ENCODE measurements around the gene RPP40.
"Not testable (repeated sequence)": the region's sequence is repeated elsewhere in the genome, so short reads cannot be mapped to it uniquely, and the experiment has no call there.

The RPP40 gene

GRCh38 chr6:5025911-5026819 lies 22.3 kb upstream of the RPP40 start:
- DNase-seq = peak; percentile 80
- in situ Hi-C loops (cut with MboI; ENCODE audit: low pct_unique_long_range_greater_than_20kb, low sequenced_read_pairs) = no loop called here

GRCh38 chr6:5023923-5024322 lies 20.1 kb upstream of the RPP40 start:
- DNase-seq = no peak
- in situ Hi-C loops (cut with MboI; ENCODE audit: low pct_unique_long_range_greater_than_20kb, low sequenced_read_pairs) = no loop called here

GRCh38 chr6:5020142-5020541 lies 16.3 kb upstream of the RPP40 start:
- in situ Hi-C loops (cut with MboI; ENCODE audit: low pct_unique_long_range_greater_than_20kb, low sequenced_read_pairs) = no loop called here

GRCh38 chr6:5014072-5014561 lies 10.3 kb upstream of the RPP40 start:
- in situ Hi-C loops (cut with MboI; ENCODE audit: low pct_unique_long_range_greater_than_20kb, low sequenced_read_pairs) = no loop called here
- no peak for DNase-seq

More at GRCh38 chr6:5020142-5020541, 16.3 kb upstream of the RPP40 start:
- DNase-seq = no peak

GRCh38 chr6:5012519-5012918 lies 8.7 kb upstream of the RPP40 start:
- in situ Hi-C loops (cut with MboI; ENCODE audit: low pct_unique_long_range_greater_than_20kb, low sequenced_read_pairs) = no loop called here
- peak; percentile 28 for DNase-seq

GRCh38 chr6:5011346-5011745 lies 7.5 kb upstream of the RPP40 start:
- in situ Hi-C loops (cut with MboI; ENCODE audit: low pct_unique_long_range_greater_than_20kb, low sequenced_read_pairs) = no loop called here
- DNase-seq = no peak

GRCh38 chr6:5007531-5007930 lies 3.7 kb upstream of the RPP40 start:
- in situ Hi-C loops (cut with MboI; ENCODE audit: low pct_unique_long_range_greater_than_20kb, low sequenced_read_pairs) = no loop called here
- DNase-seq = no peak

- in situ Hi-C loops (cut with MboI; ENCODE audit: low pct_unique_long_range_greater_than_20kb, low sequenced_read_pairs) = no loop called here
- no peak for DNase-seq
Observed at GRCh38 chr6:5006222-5006621, 2.4 kb upstream of the RPP40 start.

GRCh38 chr6:5005038-5005433 lies 1.2 kb upstream of the RPP40 start:
- DNase-seq; in situ Hi-C loops (cut with MboI; ENCODE audit: low pct_unique_long_range_greater_than_20kb, low sequenced_read_pairs): not testable (repeated sequence)

- DNase-seq = no peak
- in situ Hi-C loops (cut with MboI; ENCODE audit: low pct_unique_long_range_greater_than_20kb, low sequenced_read_pairs) = no loop called here
Observed at GRCh38 chr6:5004373-5005037, 668 bp upstream of the RPP40 start.

GRCh38 chr6:4999586-4999985 lies 4.3 kb downstream of the RPP40 start:
- in situ Hi-C loops (cut with MboI; ENCODE audit: low pct_unique_long_range_greater_than_20kb, low sequenced_read_pairs) = no loop called here
- no peak for DNase-seq

GRCh38 chr6:4997862-4998261 lies 6.0 kb downstream of the RPP40 start:
- in situ Hi-C loops (cut with MboI; ENCODE audit: low pct_unique_long_range_greater_than_20kb, low sequenced_read_pairs) = no loop called here
- DNase-seq = no peak

GRCh38 chr6:4994741-4995140 lies 9.1 kb downstream of the RPP40 start:
- in situ Hi-C loops (cut with MboI; ENCODE audit: low pct_unique_long_range_greater_than_20kb, low sequenced_read_pairs) = no loop called here
- DNase-seq = no peak

- in situ Hi-C loops (cut with MboI; ENCODE audit: low pct_unique_long_range_greater_than_20kb, low sequenced_read_pairs) = no loop called here
Observed at GRCh38 chr6:4987432-4987831, 16.4 kb downstream of the RPP40 start.

GRCh38 chr6:4986999-4987398 lies 16.8 kb downstream of the RPP40 start:
- in situ Hi-C loops (cut with MboI; ENCODE audit: low pct_unique_long_range_greater_than_20kb, low sequenced_read_pairs) = no loop called here

More at GRCh38 chr6:4987432-4987831, 16.4 kb downstream of the RPP40 start:
- DNase-seq = no peak

GRCh38 chr6:4983322-4983721 lies 20.5 kb downstream of the RPP40 start:
- no peak for DNase-seq

More at GRCh38 chr6:4986999-4987398, 16.8 kb downstream of the RPP40 start:
- DNase-seq = no peak

GRCh38 chr6:4981761-4982160 lies 22.1 kb downstream of the RPP40 start:
- DNase-seq = peak; percentile 41
- in situ Hi-C loops (cut with MboI; ENCODE audit: low pct_unique_long_range_greater_than_20kb, low sequenced_read_pairs) = no loop called here

More at GRCh38 chr6:4983322-4983721, 20.5 kb downstream of the RPP40 start:
- in situ Hi-C loops (cut with MboI; ENCODE audit: low pct_unique_long_range_greater_than_20kb, low sequenced_read_pairs) = no loop called here

GRCh38 chr6:4979426-4979825 lies 24.4 kb downstream of the RPP40 start:
- no peak for DNase-seq
- in situ Hi-C loops (cut with MboI; ENCODE audit: low pct_unique_long_range_greater_than_20kb, low sequenced_read_pairs) = no loop called here

GRCh38 chr6:4977468-4977867 lies 26.4 kb downstream of the RPP40 start:
- in situ Hi-C loops (cut with MboI; ENCODE audit: low pct_unique_long_range_greater_than_20kb, low sequenced_read_pairs) = no loop called here
- peak; percentile 59 for DNase-seq

- in situ Hi-C loops (cut with MboI; ENCODE audit: low pct_unique_long_range_greater_than_20kb, low sequenced_read_pairs) = no loop called here
- DNase-seq = no peak
Observed at GRCh38 chr6:4975506-4975905, 28.3 kb downstream of the RPP40 start.

Data from KBM-7 (cell line).